Uterus (tissue), 2 donors: Measurements from ENCODE around the gene SH3RF3.

Experiments
- CTCF ChIP-seq, 4 experiments: fragments of 200-600 bp in 2 of 4; fragments of 450-650 bp in 2 of 4; sonication (generic) in 2 of 4; IDR thresholded peaks; one replicate each; pipeline ENCODE4 v1.5.1; 2016 to 2019; ENCODE audit warnings: antibody characterized with exemption in 4 of 4, mild to moderate bottlenecking in 2 of 4, moderate library complexity in 1 of 4
- POLR2A ChIP-seq, 2 donors: fragments of 450-650 bp; IDR thresholded peaks; one replicate each; pipeline ENCODE4 v1.6.1; 2016; ENCODE audit warnings: antibody characterized with exemption in 2 of 2, mild to moderate bottlenecking in 1 of 2, moderate library complexity in 1 of 2

DNA sequence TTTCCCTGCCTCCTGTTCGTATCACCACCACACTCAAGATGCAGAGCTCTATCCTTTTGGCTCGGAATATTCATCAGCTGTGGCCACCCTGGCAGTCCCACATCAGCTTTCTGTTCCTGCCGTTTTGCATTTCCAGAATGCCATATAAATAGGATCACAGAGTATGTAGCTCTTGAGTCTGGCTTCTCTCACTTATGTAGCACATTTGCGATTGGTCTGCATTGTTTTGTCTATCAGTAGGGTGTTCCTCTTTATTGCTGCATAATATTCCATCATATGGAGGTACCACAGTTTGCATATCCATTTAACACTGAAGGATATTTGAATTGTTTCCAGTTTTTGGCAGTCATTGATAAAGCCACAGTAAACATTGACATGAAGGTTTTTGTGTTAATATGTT is 104.6 kb downstream of the SH3RF3 start:
- TF ChIP-seq CTCF (IDR thresholded peaks at IDR 0.05), result no peak
- no peak for TF ChIP-seq POLR2A (IDR thresholded peaks at IDR 0.05)
